ENCODE measurements around the gene RRAGD.
"Not testable (repeated sequence)": the region's sequence is repeated elsewhere in the genome, so short reads cannot be mapped to it uniquely, and the experiment has no call there.

The RRAGD gene

GRCh38 chr6:89411145-89412070 lies 665 bp downstream of the RRAGD start:
- peak; percentile 13 to 15 for DNase-seq (ENCODE audit: low read depth in 2 of 2)

GRCh38 chr6:89410788-89411144 lies 1.3 kb downstream of the RRAGD start:
- no peak for DNase-seq (ENCODE audit: low read depth in 2 of 2)

GRCh38 chr6:89410231-89410761 lies 1.8 kb downstream of the RRAGD start:
- no peak for DNase-seq (ENCODE audit: low read depth in 2 of 2)

- no peak for DNase-seq (ENCODE audit: low read depth in 2 of 2)
Observed at GRCh38 chr6:89409461-89410035, 2.5 kb downstream of the RRAGD start.

- DNase-seq (ENCODE audit: low read depth in 2 of 2) = no peak
Observed at GRCh38 chr6:89406141-89406540, 5.9 kb downstream of the RRAGD start.

GRCh38 chr6:89404512-89404911 lies 7.6 kb downstream of the RRAGD start:
- DNase-seq (ENCODE audit: low read depth in 2 of 2) = no peak

- no peak for DNase-seq (ENCODE audit: low read depth in 2 of 2)
Observed at GRCh38 chr6:89402776-89403175, 9.3 kb downstream of the RRAGD start.

GRCh38 chr6:89400912-89401399 lies 11.1 kb downstream of the RRAGD start:
- DNase-seq (ENCODE audit: low read depth in 2 of 2) = no peak

GRCh38 chr6:89400050-89400449 lies 12.0 kb downstream of the RRAGD start:
- no peak for DNase-seq (ENCODE audit: low read depth in 2 of 2)

GRCh38 chr6:89398762-89399525 lies 13.1 kb downstream of the RRAGD start:
- DNase-seq (ENCODE audit: low read depth in 2 of 2) = no peak

- DNase-seq (ENCODE audit: low read depth in 2 of 2) = not testable (repeated sequence)
Observed at GRCh38 chr6:89397884-89398283, 14.2 kb downstream of the RRAGD start.

- DNase-seq (ENCODE audit: low read depth in 2 of 2) = no peak
Observed at GRCh38 chr6:89393659-89394058, 18.4 kb downstream of the RRAGD start.

GRCh38 chr6:89392823-89393222 lies 19.2 kb downstream of the RRAGD start:
- DNase-seq (ENCODE audit: low read depth in 2 of 2) = no peak

- no peak for DNase-seq (ENCODE audit: low read depth in 2 of 2)
Observed at GRCh38 chr6:89388846-89389245, 23.2 kb downstream of the RRAGD start.

GRCh38 chr6:89387516-89388201 lies 24.4 kb downstream of the RRAGD start:
- DNase-seq (ENCODE audit: low read depth in 2 of 2) = no peak

- DNase-seq (ENCODE audit: low read depth in 2 of 2) = no peak
Observed at GRCh38 chr6:89386917-89387491, 25.1 kb downstream of the RRAGD start.

GRCh38 chr6:89385846-89386245 lies 26.2 kb downstream of the RRAGD start:
- DNase-seq (ENCODE audit: low read depth in 2 of 2) = no peak

GRCh38 chr6:89385156-89385667 lies 26.9 kb downstream of the RRAGD start:
- DNase-seq (ENCODE audit: low read depth in 2 of 2) = no peak

- no peak for DNase-seq (ENCODE audit: low read depth in 2 of 2)
Observed at GRCh38 chr6:89381031-89381430, 31.0 kb downstream of the RRAGD start.

- no peak for DNase-seq (ENCODE audit: low read depth in 2 of 2)
Observed at GRCh38 chr6:89379281-89379680, 32.8 kb downstream of the RRAGD start.

- DNase-seq (ENCODE audit: low read depth in 2 of 2) = no peak
Observed at GRCh38 chr6:89378628-89379027, 33.4 kb downstream of the RRAGD start.

Data from stimulated activated CD4-positive, alpha-beta T cell treated with anti-CD3 and anti-CD28 coated beads, Interleukin-4, amount 100 ng/mL, for 48 hours (primary cell).